Esophagus muscularis mucosa (tissue), 4 donors: Measurements from ENCODE around the gene CNNM3. TPM values are rescaled to one million over a fixed set of nuclear protein-coding genes. Genes with fewer than 3 reads are reported as not detected.

Experiments
- DNase-seq: peaks from one replicate; pipeline ENCODE4 v3.0.0-alpha.2; 2017; ENCODE audit errors: extremely low spot score
- H3K27ac ChIP-seq, 4 donors: fragments of 200-600 bp; sonication (generic); replicated peaks in 1 of 4; 1 replicate in 3 of 4; 2 replicates in 1 of 4; pipeline ENCODE4 v1.5.1; 2016 to 2019; ENCODE audit warnings: mild to moderate bottlenecking in 1 of 4
- H3K27me3 ChIP-seq, 4 donors: fragments of 200-600 bp; sonication (generic); one replicate each; pipeline versions ENCODE4 v1.5.1 to v1.6.0; 2016 to 2019
- H3K36me3 ChIP-seq, 4 donors: fragments of 200-600 bp; sonication (generic); one replicate each; pipeline ENCODE4 v1.5.1; 2016 to 2019
- H3K4me1 ChIP-seq, 4 donors: fragments of 200-600 bp; sonication (generic); one replicate each; pipeline ENCODE4 v1.5.1; 2016 to 2019
- H3K4me3 ChIP-seq, 4 donors: fragments of 200-600 bp; sonication (generic); 1 replicate in 2 of 4; 2 replicates in 2 of 4; pipeline ENCODE4 v1.5.1; 2016 to 2019; ENCODE audit warnings: mild to moderate bottlenecking in 4 of 4, moderate library complexity in 1 of 4
- H3K9me3 ChIP-seq, 4 donors: fragments of 200-600 bp; sonication (generic); 1 replicate in 3 of 4; 2 replicates in 1 of 4; pipeline ENCODE4 v1.5.1; 2016 to 2019
- CTCF ChIP-seq, 3 experiments: fragments of 200-600 bp in 2 of 3; fragments of 450-650 bp in 1 of 3; sonication (generic) in 2 of 3; IDR thresholded peaks; one replicate each; pipeline ENCODE4 v1.5.1; 2017 to 2019; ENCODE audit warnings: antibody characterized with exemption in 3 of 3, mild to moderate bottlenecking in 2 of 3, moderate library complexity in 1 of 3
- EP300 ChIP-seq: sonication (generic); formaldehyde crosslinking; IDR thresholded peaks from one replicate; pipeline ENCODE4 v1.6.1; 2017; ENCODE audit warnings: antibody characterized with exemption
- POLR2A ChIP-seq: fragments of 450-650 bp; IDR thresholded peaks from one replicate; pipeline ENCODE4 v1.6.1; 2017; ENCODE audit warnings: antibody characterized with exemption, moderate library complexity, mild to moderate bottlenecking, low read depth
- POLR2AphosphoS5 ChIP-seq, 2 donors: sonication (generic); formaldehyde crosslinking; IDR thresholded peaks; one replicate each; pipeline ENCODE4 v1.6.1; 2017; ENCODE audit warnings: antibody characterized with exemption in 2 of 2
- WGBS: methylation state at CpG from one replicate; pipeline ENCODE4 v1.1.5; 2018; 5-methylcytosine and 5-hydroxymethylcytosine counted together
- intact Hi-C: fragments of 100-400 bp; cut with DNase I; formaldehyde crosslinking; loops from one replicate; pipeline ENCODE4 v1.15.1; 2023
- total RNA-seq, 4 donors: library from RNA; depleted of rRNA; stranded (reverse); fragments of >200 nt; gene quantifications; one replicate each; pipeline versions ENCODE4 v1.1.0 to v1.2.1, GENCODE V29; 2016

The CNNM3 gene
- total RNA-seq, 4 donors from 2014 or later: 11.8 to 30.3 (median 22.1) TPM

GRCh38 chr2:96775160-96775559, 40.9 kb upstream of the CNNM3 start:
- TF ChIP-seq POLR2AphosphoS5 (IDR thresholded peaks at IDR 0.05) (no peak), POLR2A (no peak), CTCF (IDR thresholded peaks at IDR 0.05) (no peak), EP300 (no peak)
- no peak overlapping the region for H3K4me3 ChIP-seq

GRCh38 chr2:96783388-96783787, 32.7 kb upstream of the CNNM3 start:
- H3K27ac ChIP-seq: no peak overlapping the region
- no peak overlapping the region for H3K4me3 ChIP-seq
- H3K36me3 ChIP-seq: no peaks in the 10 kb centered on the region
- intact Hi-C loops: no loop called here
- no peak for TF ChIP-seq CTCF (IDR thresholded peaks at IDR 0.05)
- TF ChIP-seq POLR2AphosphoS5 (IDR thresholded peaks at IDR 0.05): no peak
- no peak for TF ChIP-seq EP300
- no peak for TF ChIP-seq POLR2A
- 76% methylated on average over 4 of the region's 4 CpGs for WGBS
- DNase-seq: no peak
- H3K27me3 ChIP-seq: no peaks in the 10 kb centered on the region
- no peaks in the 10 kb centered on the region for H3K9me3 ChIP-seq
- H3K4me1 ChIP-seq: peaks cover 20 to 23% (median 21%) of the 10 kb centered on the region in 4 donors

More at GRCh38 chr2:96775160-96775559, 40.9 kb upstream of the CNNM3 start:
- intact Hi-C loops: no loop called here
- DNase-seq: no peak
- H3K27ac ChIP-seq: no peak overlapping the region
- 3% methylated on average over 1 of the region's 1 CpG for WGBS
- no peaks in the 10 kb centered on the region for H3K9me3 ChIP-seq
- H3K4me1 ChIP-seq: peaks cover 9 to 15% (median 12%) of the 10 kb centered on the region in 4 donors
- H3K27me3 ChIP-seq: no peaks in the 10 kb centered on the region
- H3K36me3 ChIP-seq: no peaks in the 10 kb centered on the region

- peak overlapping the region in 1 of 4 donors; percentile 51 for H3K27ac ChIP-seq
- peaks cover 30 to 33% (median 31%) of the 10 kb centered on the region in 4 donors for H3K4me1 ChIP-seq
- intact Hi-C loops: no loop called here
- TF ChIP-seq POLR2AphosphoS5 (IDR thresholded peaks at IDR 0.05) (no peak), CTCF (IDR thresholded peaks at IDR 0.05) (no peak), EP300 (no peak), POLR2A (no peak)
- no peaks in the 10 kb centered on the region for H3K9me3 ChIP-seq
- DNase-seq: no peak
- H3K36me3 ChIP-seq: no peaks in the 10 kb centered on the region
- H3K4me3 ChIP-seq: no peak overlapping the region
- H3K27me3 ChIP-seq: no peaks in the 10 kb centered on the region
- 98% methylated on average over 3 of the region's 3 CpGs for WGBS
These were observed 28.7 kb upstream of the CNNM3 start for GRCh38 chr2:96787411-96787810.

- Histone ChIP-seq H3K9me3 (no peaks in the 10 kb centered on the region), H3K36me3 (no peaks in the 10 kb centered on the region), H3K27me3 (no peaks in the 10 kb centered on the region), H3K27ac (peak overlapping the region; percentile 31 to 69 (median 60)), H3K4me3 (no peak overlapping the region), H3K4me1 (peaks cover 32 to 43% (median 36%) of the 10 kb centered on the region in 4 donors)
- DNase-seq: no peak
- TF ChIP-seq EP300: no peak
- TF ChIP-seq POLR2AphosphoS5 (IDR thresholded peaks at IDR 0.05): peak in 1 of 2 donors; percentile 16
- WGBS: 73% methylated on average over 14 of the region's 17 CpGs
- intact Hi-C loops: no loop called here
These were observed 27.4 kb upstream of the CNNM3 start for GRCh38 chr2:96788442-96789244.

- no peak for TF ChIP-seq POLR2AphosphoS5 (IDR thresholded peaks at IDR 0.05)
- no peak for TF ChIP-seq POLR2A
- TF ChIP-seq CTCF (IDR thresholded peaks at IDR 0.05): no peak
- TF ChIP-seq EP300: no peak
- DNase-seq: no peak
- H3K27ac ChIP-seq: peak overlapping the region in 2 of 4 donors; percentile 69
These were observed 26.8 kb upstream of the CNNM3 start for GRCh38 chr2:96789245-96789617.

More at GRCh38 chr2:96789245-96789617, 26.8 kb upstream of the CNNM3 start:
- intact Hi-C loops: no loop called here
- 88% methylated on average over 6 of the region's 6 CpGs for WGBS
- Histone ChIP-seq H3K9me3 (no peaks in the 10 kb centered on the region), H3K4me1 (peaks cover 32 to 43% (median 36%) of the 10 kb centered on the region in 4 donors), H3K36me3 (no peaks in the 10 kb centered on the region), H3K27me3 (no peaks in the 10 kb centered on the region), H3K4me3 (no peak overlapping the region)
